T-helper 2 cell treated with Interferon-gamma antibody and Interleukin-4, amounts not matched to agents 5 μg/mL and 100 μg/mL, for 36 hours (primary cell): ENCODE measurements around the gene TMEM217.

Source experiments
- DNase-seq: peaks from one replicate; pipeline ENCODE4 v3.0.0; 2021; ENCODE audit warnings: low spot score
- H3K27ac Mint-ChIP-seq: one replicate; pipeline ENCODE4 v1.8.0; 2021; ENCODE audit warnings: mild to moderate bottlenecking, mixed read lengths
- H3K27me3 Mint-ChIP-seq: one replicate; pipeline ENCODE4 v1.8.0; 2021; ENCODE audit warnings: low read depth, mixed read lengths
- H3K36me3 Mint-ChIP-seq: one replicate; pipeline ENCODE4 v1.8.0; 2021; ENCODE audit warnings: low read depth, mixed read lengths
- H3K4me1 Mint-ChIP-seq: one replicate; pipeline ENCODE4 v1.8.0; 2021; ENCODE audit warnings: low read depth, mixed read lengths
- H3K4me3 Mint-ChIP-seq: one replicate; pipeline ENCODE4 v1.8.0; 2022; ENCODE audit warnings: mild to moderate bottlenecking, moderate library complexity, mixed read lengths
- H3K9me3 Mint-ChIP-seq: one replicate; pipeline ENCODE4 v1.8.0; 2021; ENCODE audit warnings: mixed read lengths

TMEM217 gene

DNA sequence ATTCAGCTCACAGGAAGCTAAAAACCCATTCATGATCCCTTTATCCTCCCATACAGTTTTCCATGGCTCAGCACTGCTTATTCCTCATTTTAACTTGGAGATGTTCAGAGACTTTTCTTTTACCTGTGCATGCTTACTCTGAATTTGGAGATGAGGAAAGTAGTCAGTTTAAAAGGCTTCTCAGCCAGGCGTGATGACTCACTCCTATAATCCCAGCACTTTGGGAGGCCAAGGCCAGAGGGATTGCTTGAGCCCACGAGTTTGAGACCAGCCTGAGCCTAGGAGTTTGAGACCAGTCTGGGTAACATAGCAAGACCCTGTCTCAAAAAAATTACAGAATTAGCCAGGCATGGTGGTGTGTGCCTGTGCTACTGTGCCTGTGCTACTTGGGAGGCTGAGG lies 30.3 kb upstream of the TMEM217 start:
- no peak overlapping the region for H3K27ac Mint-ChIP-seq
- no peaks in the 10 kb centered on the region for H3K27me3 Mint-ChIP-seq
- DNase-seq = no peak
- H3K36me3 Mint-ChIP-seq = peaks cover 61% of the 10 kb centered on the region
- H3K4me1 Mint-ChIP-seq = peaks cover 46% of the 10 kb centered on the region
- H3K9me3 Mint-ChIP-seq = no peaks in the 10 kb centered on the region
- H3K4me3 Mint-ChIP-seq = no peak overlapping the region

DNA sequence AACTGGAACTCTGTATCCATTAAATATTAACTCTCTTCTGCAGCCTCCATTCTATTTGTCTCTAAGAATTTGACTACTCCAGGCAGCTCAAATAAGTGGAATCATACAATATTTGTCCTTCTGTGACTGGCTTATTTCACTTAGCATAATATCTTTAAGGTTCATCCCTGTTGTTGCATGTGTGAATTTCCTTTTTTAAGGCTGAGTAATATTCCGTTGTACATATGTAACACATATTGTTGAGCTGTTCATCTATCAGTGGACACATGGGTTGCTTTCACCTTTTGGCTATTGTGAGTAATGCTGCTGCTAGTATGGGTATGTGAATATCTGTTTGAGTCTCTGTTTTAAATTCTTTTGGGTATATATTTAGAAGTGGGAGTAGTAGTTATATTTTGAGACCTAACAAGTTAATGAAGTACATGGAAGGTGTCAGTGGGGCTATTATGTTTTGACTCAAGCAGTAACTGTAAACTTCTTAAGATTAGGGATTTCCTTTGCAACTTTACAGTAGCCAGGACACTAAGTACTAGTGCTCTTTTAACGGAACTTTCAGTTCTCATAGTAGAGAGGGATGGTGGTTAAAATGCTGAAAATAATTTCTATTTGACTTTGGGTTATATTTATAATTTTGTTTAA lies 29.7 kb upstream of the TMEM217 start:
- DNase-seq = no peak
- peaks cover 65% of the 10 kb centered on the region for H3K36me3 Mint-ChIP-seq
- H3K27me3 Mint-ChIP-seq = no peaks in the 10 kb centered on the region
- H3K9me3 Mint-ChIP-seq = no peaks in the 10 kb centered on the region
- H3K4me3 Mint-ChIP-seq = no peak overlapping the region
- peaks cover 46% of the 10 kb centered on the region for H3K4me1 Mint-ChIP-seq
- H3K27ac Mint-ChIP-seq = peak overlapping the region; percentile 22

DNA sequence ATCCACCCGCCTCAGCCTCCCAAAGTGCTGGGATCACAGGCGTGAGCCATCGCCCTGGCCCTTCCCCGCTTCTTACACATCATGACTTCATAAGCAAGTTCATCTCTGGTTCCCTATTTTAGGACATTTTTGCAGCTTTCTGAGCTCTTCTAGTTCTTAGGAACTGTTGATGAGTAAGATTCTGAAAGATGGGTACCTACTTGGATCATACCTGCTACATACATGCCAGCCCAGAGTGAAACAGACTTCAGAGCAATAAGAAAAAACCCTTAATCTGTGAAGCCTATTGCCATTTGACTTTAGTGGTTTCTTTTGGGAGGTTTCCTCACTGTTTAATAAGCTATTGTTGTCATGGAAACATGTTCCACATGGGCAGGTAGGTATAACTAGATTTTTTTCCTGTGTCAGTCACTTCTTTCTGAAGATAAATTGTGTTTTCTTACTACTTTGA lies 27.9 kb upstream of the TMEM217 start:
- Mint-ChIP-seq H3K4me3 (no peak overlapping the region), H3K9me3 (no peaks in the 10 kb centered on the region), H3K4me1 (peaks cover 48% of the 10 kb centered on the region), H3K27ac (no peak overlapping the region), H3K36me3 (peaks cover 52% of the 10 kb centered on the region), H3K27me3 (no peaks in the 10 kb centered on the region)
- DNase-seq = no peak

DNA sequence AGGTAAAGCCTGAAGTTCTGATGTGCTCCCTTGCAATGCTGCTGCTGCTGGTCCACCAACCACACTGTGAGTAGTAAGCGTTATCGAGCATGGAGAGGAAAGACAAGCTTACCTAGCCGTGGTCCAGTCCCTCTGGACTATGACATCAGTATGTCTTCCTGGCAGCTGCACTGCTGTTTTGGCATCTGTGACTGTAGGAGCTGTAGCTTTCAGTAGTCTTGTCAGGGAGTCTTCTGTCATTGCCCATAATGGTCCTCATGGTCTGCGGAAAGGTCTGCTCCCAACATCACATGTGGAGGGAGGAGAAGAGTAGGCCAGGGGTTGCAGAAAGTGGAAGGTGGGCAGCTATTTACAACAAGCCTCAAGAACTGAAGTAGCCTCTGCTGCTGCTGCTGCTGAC lies 26.8 kb upstream of the TMEM217 start:
- peaks cover 50% of the 10 kb centered on the region for H3K4me1 Mint-ChIP-seq
- H3K27me3 Mint-ChIP-seq = no peaks in the 10 kb centered on the region
- H3K4me3 Mint-ChIP-seq = no peak overlapping the region
- H3K27ac Mint-ChIP-seq = no peak overlapping the region
- no peak for DNase-seq
- peaks cover 54% of the 10 kb centered on the region for H3K36me3 Mint-ChIP-seq
- no peaks in the 10 kb centered on the region for H3K9me3 Mint-ChIP-seq

DNA sequence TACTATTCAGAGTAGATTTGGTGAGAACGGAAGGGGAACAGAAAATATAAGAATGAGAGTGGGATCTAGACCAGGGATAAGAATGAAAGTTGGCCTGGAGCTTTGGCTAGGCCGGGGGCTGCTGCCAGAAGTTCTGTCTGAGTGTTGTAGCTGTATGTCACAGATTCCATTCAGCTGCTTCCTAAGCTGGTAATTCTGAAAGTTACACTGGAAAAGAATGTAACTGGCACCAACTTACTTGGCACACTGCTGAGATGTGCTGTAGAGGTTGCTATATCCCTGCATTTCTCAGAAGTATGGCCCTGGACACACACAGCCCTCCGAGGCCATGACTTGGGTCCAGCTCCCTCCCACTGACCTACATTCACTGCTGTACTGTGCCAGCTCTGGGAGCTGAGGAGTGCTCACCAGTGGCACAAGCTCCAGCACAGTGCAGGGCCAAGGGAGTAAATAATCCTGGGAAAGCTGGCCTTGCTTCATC lies 25.8 kb upstream of the TMEM217 start:
- Mint-ChIP-seq H3K9me3 (no peaks in the 10 kb centered on the region), H3K4me3 (no peak overlapping the region), H3K36me3 (peaks cover 57% of the 10 kb centered on the region), H3K4me1 (peaks cover 47% of the 10 kb centered on the region), H3K27ac (no peak overlapping the region), H3K27me3 (no peaks in the 10 kb centered on the region)
- no peak for DNase-seq

DNA sequence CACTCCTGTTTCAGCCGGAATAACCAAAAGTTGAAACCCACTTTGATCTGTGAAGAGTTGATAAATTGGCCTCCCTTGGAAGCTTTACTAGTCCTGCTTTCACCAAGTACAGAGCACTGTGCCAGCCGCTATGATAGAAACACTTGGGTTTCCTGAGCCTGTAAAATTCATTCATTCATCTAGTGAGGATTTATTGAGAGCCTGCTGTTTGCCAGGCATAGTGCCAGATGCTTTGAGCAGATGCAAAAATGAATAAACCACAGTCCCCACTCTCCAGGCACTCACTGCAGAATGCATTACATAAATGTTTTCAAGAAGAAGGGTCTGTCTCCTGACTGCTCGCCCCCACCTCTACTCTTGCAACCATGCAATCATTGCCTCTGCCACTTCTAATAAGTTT lies 25.3 kb upstream of the TMEM217 start:
- H3K4me3 Mint-ChIP-seq = no peak overlapping the region
- no peaks in the 10 kb centered on the region for H3K9me3 Mint-ChIP-seq
- peaks cover 45% of the 10 kb centered on the region for H3K4me1 Mint-ChIP-seq
- no peaks in the 10 kb centered on the region for H3K27me3 Mint-ChIP-seq
- no peak overlapping the region for H3K27ac Mint-ChIP-seq
- DNase-seq = no peak
- H3K36me3 Mint-ChIP-seq = peaks cover 58% of the 10 kb centered on the region

DNA sequence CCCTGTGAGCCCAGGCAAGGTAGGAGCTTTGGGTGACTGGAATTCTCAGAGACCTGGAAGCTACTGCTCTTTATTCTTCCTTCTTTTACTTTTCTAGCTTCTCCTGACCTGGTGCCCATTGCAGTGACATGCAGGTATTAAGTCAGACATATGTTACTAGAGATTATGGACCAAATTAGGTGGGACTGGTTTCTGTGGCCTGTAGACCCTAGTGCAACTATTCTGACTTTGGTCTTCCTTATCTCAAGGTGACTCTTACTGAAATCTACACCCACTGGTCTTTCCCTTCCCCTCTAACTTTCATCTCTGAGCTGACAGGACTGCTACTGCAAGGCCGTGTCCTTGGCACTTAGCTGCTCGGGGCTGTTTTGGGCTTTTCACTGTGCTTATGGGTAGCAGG lies 24.4 kb upstream of the TMEM217 start:
- peaks cover 43% of the 10 kb centered on the region for H3K4me1 Mint-ChIP-seq
- peak overlapping the region; percentile 49 for H3K4me3 Mint-ChIP-seq
- no peak for DNase-seq
- peak overlapping the region; percentile 15 for H3K27ac Mint-ChIP-seq
- H3K36me3 Mint-ChIP-seq = peaks cover 54% of the 10 kb centered on the region
- no peaks in the 10 kb centered on the region for H3K9me3 Mint-ChIP-seq
- H3K27me3 Mint-ChIP-seq = no peaks in the 10 kb centered on the region

DNA sequence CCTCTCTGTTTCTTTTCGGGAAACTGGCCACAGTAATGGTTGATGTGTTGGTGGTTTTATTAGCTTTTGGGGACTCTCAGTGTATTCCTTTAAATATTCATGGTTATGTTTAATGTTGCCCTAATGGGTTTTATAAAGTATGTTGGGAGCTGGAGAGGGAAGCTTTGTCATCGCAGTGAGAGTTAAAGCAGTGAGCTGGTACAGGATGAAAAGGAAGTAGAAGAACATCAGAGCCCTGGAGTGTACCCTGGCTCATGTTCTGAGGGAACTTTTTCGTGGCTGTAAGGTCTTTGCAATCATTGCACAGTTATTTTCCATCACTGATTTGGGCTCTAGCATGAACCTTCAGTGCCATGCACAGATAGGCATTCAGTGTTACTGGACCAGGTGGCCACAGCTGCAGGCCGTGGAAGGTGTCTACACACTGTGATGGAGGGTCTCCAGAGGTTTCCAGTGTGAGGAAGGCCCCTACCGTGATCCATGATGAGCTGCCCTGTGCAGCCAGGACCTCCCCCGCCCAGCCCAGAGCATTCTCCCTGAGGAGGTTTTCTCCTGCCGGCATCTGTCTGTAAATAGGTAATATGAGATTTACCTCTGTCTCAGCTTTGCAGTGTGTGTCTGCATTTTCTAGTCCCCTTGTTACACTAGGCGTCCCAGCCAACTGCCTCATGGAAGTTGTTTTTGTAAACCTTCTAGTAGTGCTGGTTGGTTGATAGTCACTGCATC lies 22.4 kb upstream of the TMEM217 start:
- DNase-seq = no peak
- Mint-ChIP-seq H3K27me3 (no peaks in the 10 kb centered on the region), H3K27ac (peak overlapping the region; percentile 3), H3K36me3 (peaks cover 52% of the 10 kb centered on the region), H3K4me1 (peaks cover 55% of the 10 kb centered on the region), H3K9me3 (no peaks in the 10 kb centered on the region), H3K4me3 (no peak overlapping the region)

DNA sequence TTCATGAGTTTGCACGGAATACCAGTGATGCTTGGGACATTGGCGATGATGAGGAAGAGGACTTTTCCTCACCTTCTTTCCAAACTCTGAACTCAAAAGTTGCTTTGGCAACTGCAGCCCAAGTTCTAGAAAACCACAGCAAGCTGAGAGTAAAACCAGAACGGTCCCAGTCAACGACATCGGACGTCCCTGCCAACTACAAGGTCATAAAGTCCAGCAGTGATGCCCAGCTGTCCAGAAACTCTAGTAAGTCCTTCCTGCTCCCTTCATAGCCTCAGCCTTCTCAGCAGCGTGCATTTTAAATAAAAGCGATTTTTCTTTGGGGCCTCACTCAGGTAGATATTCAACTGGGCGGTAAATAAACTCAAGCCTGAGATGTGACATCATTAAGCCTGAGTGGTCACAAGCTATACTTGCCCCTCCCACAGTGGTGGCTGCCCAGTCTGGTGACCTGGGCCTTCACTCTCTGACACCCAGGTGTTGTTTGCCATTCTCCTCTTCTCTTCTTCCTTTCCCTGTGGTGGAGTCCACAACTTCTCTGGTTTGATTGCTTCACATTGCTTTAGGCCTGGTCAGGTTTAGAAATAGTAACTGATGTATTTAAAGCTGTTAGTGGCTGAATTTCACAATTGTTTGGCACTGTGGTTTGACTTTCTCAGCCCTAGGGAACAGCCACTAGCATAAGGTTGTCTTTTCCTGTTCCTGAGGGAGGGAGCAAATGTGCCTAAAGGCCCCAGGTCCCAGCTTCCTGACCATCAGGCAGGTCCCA lies 21.6 kb upstream of the TMEM217 start:
- Mint-ChIP-seq H3K4me3 (no peak overlapping the region), H3K4me1 (peaks cover 60% of the 10 kb centered on the region), H3K36me3 (peaks cover 52% of the 10 kb centered on the region), H3K27ac (peak overlapping the region; percentile 3), H3K27me3 (no peaks in the 10 kb centered on the region), H3K9me3 (no peaks in the 10 kb centered on the region)
- DNase-seq = no peak

DNA sequence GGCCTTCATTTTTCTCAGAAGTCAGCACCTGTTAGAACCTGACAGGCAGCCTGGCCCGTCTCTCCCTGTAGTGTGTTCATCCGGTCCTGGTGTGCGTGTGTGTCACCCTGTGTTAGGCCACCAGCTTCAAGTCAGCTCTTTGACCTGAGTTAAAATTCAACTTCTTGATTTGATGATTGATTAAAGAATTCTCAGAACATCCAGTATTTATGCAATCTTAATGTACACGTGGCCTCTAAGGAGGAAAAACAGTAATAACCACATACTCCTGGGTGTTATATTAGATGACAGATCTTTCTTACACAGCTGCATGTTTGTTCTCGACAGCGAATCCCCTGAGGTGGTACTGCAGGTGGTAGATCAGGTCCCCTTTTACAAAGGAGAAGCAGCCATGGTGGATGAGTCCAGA lies 19.1 kb upstream of the TMEM217 start:
- DNase-seq = no peak
- peaks cover 44% of the 10 kb centered on the region for H3K36me3 Mint-ChIP-seq
- H3K4me1 Mint-ChIP-seq = peaks cover 75% of the 10 kb centered on the region
- peak overlapping the region; percentile 18 for H3K27ac Mint-ChIP-seq
- no peaks in the 10 kb centered on the region for H3K27me3 Mint-ChIP-seq
- peak overlapping the region; percentile 40 for H3K4me3 Mint-ChIP-seq
- no peaks in the 10 kb centered on the region for H3K9me3 Mint-ChIP-seq

DNA sequence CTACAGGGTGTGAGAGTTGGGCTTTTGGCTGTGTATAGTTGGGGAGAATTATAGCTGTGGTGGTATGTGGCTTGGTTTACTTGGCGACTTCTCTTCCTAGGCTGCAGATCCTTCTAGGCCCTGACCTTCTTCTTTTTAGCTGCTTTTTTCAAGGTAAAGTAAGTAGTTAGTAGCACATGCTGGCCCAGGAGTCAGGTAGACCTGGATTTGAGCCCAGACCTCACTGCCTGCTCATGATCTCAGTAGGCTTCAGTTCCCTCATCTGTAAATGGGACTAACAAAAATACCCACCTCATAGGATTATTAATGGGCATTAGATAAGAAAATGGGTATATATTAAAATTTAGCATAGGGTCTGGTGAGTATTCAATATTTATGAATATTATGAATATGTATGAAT lies 17.4 kb upstream of the TMEM217 start:
- peaks cover 48% of the 10 kb centered on the region for H3K36me3 Mint-ChIP-seq
- H3K27me3 Mint-ChIP-seq = no peaks in the 10 kb centered on the region
- H3K27ac Mint-ChIP-seq = peak overlapping the region; percentile 67
- H3K9me3 Mint-ChIP-seq = no peaks in the 10 kb centered on the region
- peaks cover 65% of the 10 kb centered on the region for H3K4me1 Mint-ChIP-seq
- DNase-seq = no peak
- H3K4me3 Mint-ChIP-seq = peak overlapping the region; percentile 49

DNA sequence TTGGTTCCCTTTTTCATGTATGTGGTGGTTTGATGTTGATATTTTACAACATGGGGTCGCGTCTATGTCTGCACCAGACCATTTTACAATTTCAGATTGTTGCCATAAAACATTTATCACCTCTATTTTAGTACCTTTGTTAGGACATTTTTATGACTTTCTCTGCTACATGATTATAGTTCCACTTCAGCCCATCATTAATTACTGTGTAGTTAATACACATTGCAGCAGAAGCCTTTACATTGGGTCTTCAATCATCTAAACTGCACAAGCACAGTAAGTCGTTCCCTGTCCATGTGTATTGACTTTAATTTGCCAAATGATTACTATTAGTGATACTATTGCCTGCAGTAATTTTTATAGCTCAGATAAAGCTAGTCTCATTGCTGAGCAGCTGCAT lies 15.7 kb upstream of the TMEM217 start:
- Mint-ChIP-seq H3K4me1 (peaks cover 55% of the 10 kb centered on the region), H3K4me3 (peak overlapping the region; percentile 55), H3K27me3 (no peaks in the 10 kb centered on the region), H3K9me3 (no peaks in the 10 kb centered on the region), H3K36me3 (peaks cover 45% of the 10 kb centered on the region), H3K27ac (peak overlapping the region; percentile 75)
- no peak for DNase-seq

DNA sequence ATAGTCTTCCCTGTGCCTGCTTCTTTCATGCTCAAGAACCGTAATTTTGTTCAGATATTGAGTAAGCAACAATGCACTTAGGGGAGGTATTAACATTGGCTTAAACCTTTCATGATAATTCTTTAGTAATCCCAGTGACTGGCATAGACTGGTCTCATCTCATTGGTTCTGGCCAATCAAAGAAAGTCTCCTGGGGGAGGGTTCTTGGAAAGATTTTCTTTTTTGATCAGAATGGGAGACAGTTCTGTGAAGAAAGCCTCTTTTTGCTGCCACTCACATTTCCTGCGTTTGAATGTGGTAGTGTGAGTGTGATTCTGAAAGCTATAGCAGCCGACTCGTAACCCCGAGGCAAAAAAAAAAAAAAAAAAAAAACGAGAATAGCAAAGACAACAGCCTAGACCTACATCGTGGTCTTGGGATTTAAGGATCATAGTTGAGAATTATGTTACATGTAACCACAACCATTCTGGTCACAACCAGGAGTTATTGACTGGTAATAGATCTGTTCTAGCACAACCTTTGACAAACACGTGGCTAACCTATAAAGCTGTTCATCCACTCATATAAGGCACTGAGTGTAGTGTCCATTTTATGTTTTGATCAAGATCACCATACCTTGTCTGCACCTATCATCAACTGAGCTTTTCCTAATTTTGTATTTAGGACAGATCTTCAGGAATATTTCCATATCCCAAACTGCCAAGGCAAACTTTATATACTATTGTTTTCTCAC lies 15.1 kb upstream of the TMEM217 start:
- H3K4me3 Mint-ChIP-seq = peak overlapping the region; percentile 55
- H3K36me3 Mint-ChIP-seq = peaks cover 41% of the 10 kb centered on the region
- peaks cover 51% of the 10 kb centered on the region for H3K4me1 Mint-ChIP-seq
- H3K27ac Mint-ChIP-seq = peak overlapping the region; percentile 75
- no peaks in the 10 kb centered on the region for H3K27me3 Mint-ChIP-seq
- H3K9me3 Mint-ChIP-seq = no peaks in the 10 kb centered on the region
- DNase-seq = no peak
